HTR-8/SVneo (cell line): ENCODE measurements around the gene PRAMEF1.
"Not testable (repeated sequence)": the region's sequence is repeated elsewhere in the genome, so short reads cannot be mapped to it uniquely, and the experiment has no call there.

Experiments
- DNase-seq: peaks from one replicate; pipeline ENCODE4 v3.0.0; 2011; ENCODE audit warnings: low spot score, mixed read lengths; ENCODE audit not compliant: insufficient read length
- FAIRE-seq: peaks from 2 replicates; lab custom pipeline; 2011; peaks lifted over from hg19 to GRCh38; lab: Jason Lieb, UNC

PRAMEF1 gene

GRCh38 chr1:12791097-12791496, at the start of gene PRAMEF1:
Gene PRAMEF1, plus strand, starts transcription at chr1:12791397. Its CDS starts 1,831 bp downstream, at chr1:12793228.
- not testable (repeated sequence) for DNase-seq, FAIRE-seq

GRCh38 chr1:12741946-12742345, 49.3 kb upstream of the PRAMEF1 start:
- DNase-seq: no peak
- no peak for FAIRE-seq

GRCh38 chr1:12745126-12745991, 45.8 kb upstream of the PRAMEF1 start:
- no peak for FAIRE-seq

GRCh38 chr1:12745992-12746323, 45.2 kb upstream of the PRAMEF1 start, which contains the start of gene CFAP107:
Gene CFAP107, plus strand, starts transcription at chr1:12746200. Its CDS starts 231 bp downstream, at chr1:12746431.
- no peak for DNase-seq
- FAIRE-seq: no peak

More at GRCh38 chr1:12745126-12745991, 45.8 kb upstream of the PRAMEF1 start:
- DNase-seq: no peak

- FAIRE-seq (no peak), DNase-seq (no peak)
Measured at GRCh38 chr1:12748778-12749355, 42.3 kb upstream of the PRAMEF1 start.

- DNase-seq: no peak
- FAIRE-seq: no peak
Measured at GRCh38 chr1:12754738-12755137, 36.5 kb upstream of the PRAMEF1 start.

- FAIRE-seq: no peak
Measured at GRCh38 chr1:12756273-12756672, 34.9 kb upstream of the PRAMEF1 start.

GRCh38 chr1:12756768-12757413, 34.3 kb upstream of the PRAMEF1 start:
- DNase-seq (no peak), FAIRE-seq (no peak)

More at GRCh38 chr1:12756273-12756672, 34.9 kb upstream of the PRAMEF1 start:
- DNase-seq: no peak

- DNase-seq (no peak), FAIRE-seq (no peak)
Measured at GRCh38 chr1:12757836-12758235, 33.4 kb upstream of the PRAMEF1 start.

GRCh38 chr1:12760256-12760795, 30.9 kb upstream of the PRAMEF1 start:
- DNase-seq: no peak
- FAIRE-seq: no peak

GRCh38 chr1:12761781-12762180, 29.4 kb upstream of the PRAMEF1 start:
- DNase-seq: no peak
- FAIRE-seq: no peak

- FAIRE-seq (no peak), DNase-seq (no peak)
Measured at GRCh38 chr1:12762766-12763165, 28.4 kb upstream of the PRAMEF1 start.

GRCh38 chr1:12763479-12763878, 27.7 kb upstream of the PRAMEF1 start:
- DNase-seq: no peak
- no peak for FAIRE-seq

GRCh38 chr1:12764016-12764415, 27.2 kb upstream of the PRAMEF1 start:
- FAIRE-seq: no peak
- no peak for DNase-seq

GRCh38 chr1:12769031-12769430, 22.2 kb upstream of the PRAMEF1 start:
- DNase-seq (no peak), FAIRE-seq (no peak)

- no peak for DNase-seq
- FAIRE-seq: no peak
Measured at GRCh38 chr1:12769976-12770505, 21.2 kb upstream of the PRAMEF1 start.

GRCh38 chr1:12770620-12771019, 20.6 kb upstream of the PRAMEF1 start:
- FAIRE-seq: no peak

GRCh38 chr1:12771186-12771585, 20.0 kb upstream of the PRAMEF1 start:
- FAIRE-seq (no peak), DNase-seq (no peak)

More at GRCh38 chr1:12770620-12771019, 20.6 kb upstream of the PRAMEF1 start:
- no peak for DNase-seq

GRCh38 chr1:12772520-12772919, 18.7 kb upstream of the PRAMEF1 start:
- no peak for DNase-seq
- no peak for FAIRE-seq

- DNase-seq (no peak), FAIRE-seq (no peak)
Measured at GRCh38 chr1:12773438-12773837, 17.8 kb upstream of the PRAMEF1 start, which contains the start of gene PRAMEF12. Gene PRAMEF12, plus strand, starts transcription at chr1:12773738. Its CDS starts 1,130 bp downstream, at chr1:12774868.
